ENCODE data around the gene TDRKH.
"Not testable (repeated sequence)": the region's sequence is repeated elsewhere in the genome, so short reads cannot be mapped to it uniquely, and the experiment has no call there.

The TDRKH gene

GRCh38 chr1:151782741-151783140 lies 7.6 kb downstream of the TDRKH start:
- H3K4me3 ChIP-seq (ENCODE audit: low read depth, low read length): no peak overlapping the region
- no peak for TF ChIP-seq CTCF (IDR thresholded peaks at IDR 0.05; ENCODE audit: low read depth, low read length)

GRCh38 chr1:151782026-151782425 lies 8.3 kb downstream of the TDRKH start:
- not testable (repeated sequence) for H3K4me3 ChIP-seq (ENCODE audit: low read depth, low read length)

GRCh38 chr1:151780736-151781135 lies 9.6 kb downstream of the TDRKH start:
- not testable (repeated sequence) for H3K4me3 ChIP-seq (ENCODE audit: low read depth, low read length)

GRCh38 chr1:151779852-151780251 lies 10.4 kb downstream of the TDRKH start:
- no peak for TF ChIP-seq CTCF (IDR thresholded peaks at IDR 0.05; ENCODE audit: low read depth, low read length)
- no peak overlapping the region for H3K4me3 ChIP-seq (ENCODE audit: low read depth, low read length)

GRCh38 chr1:151777317-151777716 lies 13.0 kb downstream of the TDRKH start:
- no peak overlapping the region for H3K4me3 ChIP-seq (ENCODE audit: low read depth, low read length)
- no peak for TF ChIP-seq CTCF (IDR thresholded peaks at IDR 0.05; ENCODE audit: low read depth, low read length)

GRCh38 chr1:151776665-151777062 lies 13.6 kb downstream of the TDRKH start:
- no peak for TF ChIP-seq CTCF (IDR thresholded peaks at IDR 0.05; ENCODE audit: low read depth, low read length)
- no peak overlapping the region for H3K4me3 ChIP-seq (ENCODE audit: low read depth, low read length)

- no peak for TF ChIP-seq CTCF (IDR thresholded peaks at IDR 0.05; ENCODE audit: low read depth, low read length)
- no peak overlapping the region for H3K4me3 ChIP-seq (ENCODE audit: low read depth, low read length)
Observed at GRCh38 chr1:151775894-151776664, 14.2 kb downstream of the TDRKH start.

- H3K4me3 ChIP-seq (ENCODE audit: low read depth, low read length): no peak overlapping the region
- no peak for TF ChIP-seq CTCF (IDR thresholded peaks at IDR 0.05; ENCODE audit: low read depth, low read length)
Observed at GRCh38 chr1:151774256-151774922, 15.9 kb downstream of the TDRKH start.
